ENCODE measurements around the gene KLK13.
A peak's percentile ranks its signal among the peaks of the same experiment; 100 is the strongest.

Gene KLK13

GRCh38 chr19:51064534-51065220 is at the start of gene KLK13:
TSS of gene KLK13 (minus strand) at chr19:51065092. CDS start at chr19:51065067, 25 bp downstream.
- no peak for DNase-seq

- no peak for DNase-seq
Observed at GRCh38 chr19:51114087-51114729, 49.3 kb upstream of the KLK13 start.

- DNase-seq: no peak
Observed at GRCh38 chr19:51111606-51112005, 46.7 kb upstream of the KLK13 start.

GRCh38 chr19:51110666-51110971 is 45.7 kb upstream of the KLK13 start:
- DNase-seq: no peak

GRCh38 chr19:51108805-51109146 is 43.9 kb upstream of the KLK13 start:
- DNase-seq: peak in 1 of 2 donors; percentile 85

GRCh38 chr19:51108066-51108804 is 43.3 kb upstream of the KLK13 start, which contains the start of gene CTU1:
TSS of gene CTU1 (minus strand) at chr19:51108409. CDS start at chr19:51104569, 3,840 bp downstream.
- DNase-seq: peak; percentile 98 to 99

- DNase-seq: no peak
Observed at GRCh38 chr19:51107406-51108065, 42.6 kb upstream of the KLK13 start.

GRCh38 chr19:51103926-51104341 is 39.0 kb upstream of the KLK13 start:
- no peak for DNase-seq

- DNase-seq: no peak
Observed at GRCh38 chr19:51102991-51103390, 38.1 kb upstream of the KLK13 start.

- no peak for DNase-seq
Observed at GRCh38 chr19:51101171-51101865, 36.4 kb upstream of the KLK13 start.

- DNase-seq: no peak
Observed at GRCh38 chr19:51100601-51101000, 35.7 kb upstream of the KLK13 start.

- no peak for DNase-seq
Observed at GRCh38 chr19:51099047-51099382, 34.1 kb upstream of the KLK13 start.

GRCh38 chr19:51098365-51099046 is 33.6 kb upstream of the KLK13 start:
- no peak for DNase-seq

GRCh38 chr19:51097796-51098195 is 32.9 kb upstream of the KLK13 start:
- DNase-seq: no peak

GRCh38 chr19:51097166-51097738 is 32.4 kb upstream of the KLK13 start:
- DNase-seq: peak in 1 of 2 donors; percentile 16

GRCh38 chr19:51096473-51097165 is 31.7 kb upstream of the KLK13 start:
- no peak for DNase-seq

- DNase-seq: no peak
Observed at GRCh38 chr19:51094696-51095279, 29.9 kb upstream of the KLK13 start.

GRCh38 chr19:51093510-51094345 is 28.8 kb upstream of the KLK13 start:
- DNase-seq: no peak

GRCh38 chr19:51093101-51093500 is 28.2 kb upstream of the KLK13 start:
- DNase-seq: no peak

Data from hippocampal formation (tissue), 2 donors.